GM23338 (cell line): ENCODE data around the gene FRY. TPM values are rescaled to one million over a fixed set of nuclear protein-coding genes. Genes with fewer than 3 reads are reported as not detected.

Experiments used
- ATAC-seq: fragments of 200-7000 bp; cut with Tn5 transposase; 3 replicates; pipeline ENCODE4 v1.9.1; 2020
- DNase-seq: peaks from one replicate; pipeline ENCODE4 v3.0.0-alpha.2; 2015; ENCODE audit warnings: low spot score
- H2AFZ ChIP-seq: fragments of 200-600 bp; sonication (generic); 2 replicates; pipeline ENCODE4 v1.8.0; 2016; ENCODE audit warnings: antibody characterized with exemption, mild to moderate bottlenecking, moderate library complexity
- H3F3A ChIP-seq: fragments of 200-600 bp; sonication (generic); replicated peaks from 2 replicates; pipeline ENCODE4 v1.8.0; 2017; ENCODE audit warnings: antibody characterized with exemption, mixed run types, low read depth
- H3K27ac ChIP-seq: fragments of 200-600 bp; sonication (generic); 2 replicates; pipeline ENCODE4 v1.6.1; 2016; ENCODE audit warnings: low read depth
- H3K27me3 ChIP-seq: fragments of 200-600 bp; sonication (generic); 2 replicates; pipeline ENCODE4 v1.8.0; 2016; ENCODE audit warnings: mild to moderate bottlenecking, mixed run types, moderate library complexity; ENCODE audit not compliant: insufficient read depth
- H3K36me3 ChIP-seq: fragments of 200-600 bp; sonication (generic); 2 replicates; pipeline ENCODE4 v1.8.0; 2016; ENCODE audit warnings: mild to moderate bottlenecking; ENCODE audit not compliant: insufficient read depth
- H3K4me1 ChIP-seq: fragments of 200-600 bp; sonication (generic); 2 replicates; pipeline ENCODE4 v1.8.0; 2016; ENCODE audit warnings: mild to moderate bottlenecking, moderate library complexity; ENCODE audit not compliant: insufficient read depth
- H3K4me2 ChIP-seq: fragments of 200-600 bp; sonication (generic); 2 replicates; pipeline ENCODE4 v1.7.1; 2017; ENCODE audit warnings: mixed run types
- H3K4me3 ChIP-seq: fragments of 200-600 bp; sonication (generic); 2 replicates; pipeline ENCODE4 v1.6.1; 2016; ENCODE audit warnings: mixed run types
- H3K79me2 ChIP-seq: fragments of 200-600 bp; sonication (generic); replicated peaks from 2 replicates; pipeline ENCODE4 v1.8.0; 2017; ENCODE audit warnings: mild to moderate bottlenecking; ENCODE audit not compliant: insufficient read depth
- H3K9me2 ChIP-seq: fragments of 200-600 bp; sonication (generic); 2 replicates; pipeline ENCODE4 v1.8.0; 2017; ENCODE audit not compliant: insufficient read depth
- H4K20me1 ChIP-seq: fragments of 200-600 bp; sonication (generic); replicated peaks from 2 replicates; pipeline ENCODE4 v1.8.0; 2017; ENCODE audit warnings: mild to moderate bottlenecking; ENCODE audit not compliant: insufficient read depth
- H3K27ac Mint-ChIP-seq: 2 replicates; pipeline ENCODE4 v1.8.0; 2020; ENCODE audit warnings: inconsistent platforms, mild to moderate bottlenecking, moderate library complexity, mixed read lengths
- H3K27me3 Mint-ChIP-seq: 3 replicates; pipeline ENCODE4 v1.8.0; 2022; ENCODE audit warnings: low read depth, mild to moderate bottlenecking, moderate library complexity, mixed read lengths, inconsistent platforms; ENCODE audit not compliant: insufficient read depth, poor library complexity
- H3K36me3 Mint-ChIP-seq: 3 replicates; pipeline ENCODE4 v1.8.0; 2021; ENCODE audit warnings: low read depth, mild to moderate bottlenecking, inconsistent platforms, moderate library complexity, mixed read lengths
- H3K4me1 Mint-ChIP-seq: 3 replicates; pipeline ENCODE4 v1.8.0; 2020; ENCODE audit warnings: mild to moderate bottlenecking, inconsistent platforms, mixed read lengths
- H3K4me3 Mint-ChIP-seq: 3 replicates; pipeline ENCODE4 v1.8.0; 2021; ENCODE audit warnings: moderate library complexity, mild to moderate bottlenecking, inconsistent platforms, mixed read lengths
- H3K9me3 Mint-ChIP-seq: 3 replicates; pipeline ENCODE4 v1.8.0; 2020; ENCODE audit warnings: moderate library complexity, mild to moderate bottlenecking, inconsistent platforms, mixed read lengths
- CREB1 ChIP-seq: fragments of 250-450 bp; sonication (Bioruptor Pico); IDR thresholded peaks from 2 replicates; pipeline ENCODE4 v1.5.0; 2020; ENCODE audit warnings: low read depth, mild to moderate bottlenecking, moderate library complexity
- CTCF ChIP-seq, 2 experiments: fragments of 200-600 bp in 1 of 2; sonication (generic) in 1 of 2; conservative IDR thresholded peaks; 2 replicates each; pipeline versions ENCODE4 v1.5.1 to v1.6.1; 2016 to 2017; ENCODE audit warnings: antibody characterized with exemption in 2 of 2, low read depth in 2 of 2, mild to moderate bottlenecking in 2 of 2, moderate library complexity in 1 of 2
- ETS1 ChIP-seq: IDR thresholded peaks from 2 replicates; pipeline ENCODE4 v1.6.1; 2016; ENCODE audit warnings: antibody characterized with exemption
- EZH2 ChIP-seq: fragments of 200-600 bp; sonication (generic); IDR thresholded peaks from one replicate; pipeline ENCODE4 v1.8.0; 2017; ENCODE audit warnings: antibody characterized with exemption, mild to moderate bottlenecking, low read depth; ENCODE audit not compliant: unreplicated experiment
- EZH2phosphoT487 ChIP-seq: fragments of 200-600 bp; sonication (generic); IDR thresholded peaks from one replicate; pipeline ENCODE4 v1.8.1; 2018; ENCODE audit warnings: antibody characterized with exemption; ENCODE audit not compliant: unreplicated experiment
- JUNB ChIP-seq: IDR thresholded peaks from one replicate; pipeline ENCODE4 v1.6.1; 2016; ENCODE audit warnings: antibody characterized with exemption; ENCODE audit not compliant: unreplicated experiment
- POLR2AphosphoS5 ChIP-seq: IDR thresholded peaks from 2 replicates; pipeline ENCODE4 v1.6.1; 2016; ENCODE audit warnings: antibody characterized with exemption, low read depth
- STAT1 ChIP-seq: IDR thresholded peaks from one replicate; pipeline ENCODE4 v1.6.1; 2016; ENCODE audit warnings: antibody characterized with exemption; ENCODE audit not compliant: unreplicated experiment
- ZNF114 ChIP-seq: fragments of 250-450 bp; sonication (Bioruptor Pico); IDR thresholded peaks from 2 replicates; pipeline ENCODE4 v1.5.0; 2020; ENCODE audit warnings: mild to moderate bottlenecking, moderate library complexity
- polyA plus RNA-seq: library from polyadenylated mRNA; unstranded; fragments of >200 nt; fragmentation: Nextera tagmentation; extraction: Ambion mirVana; gene quantifications from 2 replicates; pipeline ENCODE4 v1.2.1, GENCODE V29; 2016
- total RNA-seq: library from RNA; depleted of rRNA; stranded (reverse); fragments of >200 nt; shearing (Covaris generic); gene quantifications from 2 replicates; pipeline ENCODE4 v1.2.3, GENCODE V29; 2014
- TF ChIP-seq, protein P1 (sequence below): fragments of 250-450 bp; sonication (Bioruptor Pico); IDR thresholded peaks from 2 replicates; pipeline ENCODE4 v1.5.0; 2020; ENCODE audit warnings: mild to moderate bottlenecking, moderate library complexity
- TF ChIP-seq, protein P2 (sequence below): IDR thresholded peaks from one replicate; pipeline ENCODE4 v1.6.1; 2018; ENCODE audit warnings: antibody characterized with exemption; ENCODE audit not compliant: unreplicated experiment

Gene FRY
- total and polyA plus RNA-seq, 2 experiments from 2014 or later = 2.4 to 10.1 TPM

DNA sequence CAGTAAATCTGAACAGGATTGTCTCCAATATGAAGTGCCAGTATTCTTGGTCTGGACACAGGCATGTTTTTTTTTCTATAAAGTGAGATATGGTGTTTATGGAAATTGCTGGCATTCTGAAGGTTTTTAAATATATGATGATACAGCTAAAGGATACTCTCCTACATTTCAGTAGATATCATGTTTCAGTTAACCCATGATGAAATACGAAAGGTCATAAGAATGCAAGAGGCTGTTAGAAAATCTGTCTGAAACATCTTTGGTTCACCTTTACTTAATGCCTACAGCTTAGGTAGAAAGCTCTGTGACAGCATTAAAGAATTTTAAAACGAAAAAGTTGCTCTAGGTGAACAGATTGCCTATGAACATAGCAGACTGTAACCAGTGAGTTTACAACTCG lies 9.1 kb downstream of the FRY start:
- no peaks in the 10 kb centered on the region for H3K36me3 Mint-ChIP-seq
- H3K27me3 Mint-ChIP-seq = no peaks in the 10 kb centered on the region

More for the DNA sequence above, 9.1 kb downstream of the FRY start:
- no peaks in the 10 kb centered on the region for H3K27me3 ChIP-seq
- Mint-ChIP-seq H3K9me3 (no peaks in the 10 kb centered on the region), H3K27ac (no peak overlapping the region), H3K4me1 (peaks cover 15% of the 10 kb centered on the region), H3K4me3 (no peak overlapping the region)
- no peaks in the 10 kb centered on the region for H3K36me3 ChIP-seq
- H3K9me2 ChIP-seq = peaks cover 1% of the 10 kb centered on the region; the same call in 1 of the 2 replicates
- H3K4me3 ChIP-seq = no peak overlapping the region
- no peaks in the 10 kb centered on the region for H3F3A ChIP-seq
- H3K4me2 ChIP-seq = no peak overlapping the region
- TF ChIP-seq JUNB (no peak), ZNF114 (no peak), POLR2AphosphoS5 (no peak), STAT1 (no peak), EZH2phosphoT487 (no peak), ETS1 (no peak), EZH2 (no peak), CREB1 (no peak), CTCF (conservative IDR thresholded peaks at IDR 0.05; ENCODE audit: low read depth in 2 of 2) (no peak)
- TF ChIP-seq, protein P1, sequence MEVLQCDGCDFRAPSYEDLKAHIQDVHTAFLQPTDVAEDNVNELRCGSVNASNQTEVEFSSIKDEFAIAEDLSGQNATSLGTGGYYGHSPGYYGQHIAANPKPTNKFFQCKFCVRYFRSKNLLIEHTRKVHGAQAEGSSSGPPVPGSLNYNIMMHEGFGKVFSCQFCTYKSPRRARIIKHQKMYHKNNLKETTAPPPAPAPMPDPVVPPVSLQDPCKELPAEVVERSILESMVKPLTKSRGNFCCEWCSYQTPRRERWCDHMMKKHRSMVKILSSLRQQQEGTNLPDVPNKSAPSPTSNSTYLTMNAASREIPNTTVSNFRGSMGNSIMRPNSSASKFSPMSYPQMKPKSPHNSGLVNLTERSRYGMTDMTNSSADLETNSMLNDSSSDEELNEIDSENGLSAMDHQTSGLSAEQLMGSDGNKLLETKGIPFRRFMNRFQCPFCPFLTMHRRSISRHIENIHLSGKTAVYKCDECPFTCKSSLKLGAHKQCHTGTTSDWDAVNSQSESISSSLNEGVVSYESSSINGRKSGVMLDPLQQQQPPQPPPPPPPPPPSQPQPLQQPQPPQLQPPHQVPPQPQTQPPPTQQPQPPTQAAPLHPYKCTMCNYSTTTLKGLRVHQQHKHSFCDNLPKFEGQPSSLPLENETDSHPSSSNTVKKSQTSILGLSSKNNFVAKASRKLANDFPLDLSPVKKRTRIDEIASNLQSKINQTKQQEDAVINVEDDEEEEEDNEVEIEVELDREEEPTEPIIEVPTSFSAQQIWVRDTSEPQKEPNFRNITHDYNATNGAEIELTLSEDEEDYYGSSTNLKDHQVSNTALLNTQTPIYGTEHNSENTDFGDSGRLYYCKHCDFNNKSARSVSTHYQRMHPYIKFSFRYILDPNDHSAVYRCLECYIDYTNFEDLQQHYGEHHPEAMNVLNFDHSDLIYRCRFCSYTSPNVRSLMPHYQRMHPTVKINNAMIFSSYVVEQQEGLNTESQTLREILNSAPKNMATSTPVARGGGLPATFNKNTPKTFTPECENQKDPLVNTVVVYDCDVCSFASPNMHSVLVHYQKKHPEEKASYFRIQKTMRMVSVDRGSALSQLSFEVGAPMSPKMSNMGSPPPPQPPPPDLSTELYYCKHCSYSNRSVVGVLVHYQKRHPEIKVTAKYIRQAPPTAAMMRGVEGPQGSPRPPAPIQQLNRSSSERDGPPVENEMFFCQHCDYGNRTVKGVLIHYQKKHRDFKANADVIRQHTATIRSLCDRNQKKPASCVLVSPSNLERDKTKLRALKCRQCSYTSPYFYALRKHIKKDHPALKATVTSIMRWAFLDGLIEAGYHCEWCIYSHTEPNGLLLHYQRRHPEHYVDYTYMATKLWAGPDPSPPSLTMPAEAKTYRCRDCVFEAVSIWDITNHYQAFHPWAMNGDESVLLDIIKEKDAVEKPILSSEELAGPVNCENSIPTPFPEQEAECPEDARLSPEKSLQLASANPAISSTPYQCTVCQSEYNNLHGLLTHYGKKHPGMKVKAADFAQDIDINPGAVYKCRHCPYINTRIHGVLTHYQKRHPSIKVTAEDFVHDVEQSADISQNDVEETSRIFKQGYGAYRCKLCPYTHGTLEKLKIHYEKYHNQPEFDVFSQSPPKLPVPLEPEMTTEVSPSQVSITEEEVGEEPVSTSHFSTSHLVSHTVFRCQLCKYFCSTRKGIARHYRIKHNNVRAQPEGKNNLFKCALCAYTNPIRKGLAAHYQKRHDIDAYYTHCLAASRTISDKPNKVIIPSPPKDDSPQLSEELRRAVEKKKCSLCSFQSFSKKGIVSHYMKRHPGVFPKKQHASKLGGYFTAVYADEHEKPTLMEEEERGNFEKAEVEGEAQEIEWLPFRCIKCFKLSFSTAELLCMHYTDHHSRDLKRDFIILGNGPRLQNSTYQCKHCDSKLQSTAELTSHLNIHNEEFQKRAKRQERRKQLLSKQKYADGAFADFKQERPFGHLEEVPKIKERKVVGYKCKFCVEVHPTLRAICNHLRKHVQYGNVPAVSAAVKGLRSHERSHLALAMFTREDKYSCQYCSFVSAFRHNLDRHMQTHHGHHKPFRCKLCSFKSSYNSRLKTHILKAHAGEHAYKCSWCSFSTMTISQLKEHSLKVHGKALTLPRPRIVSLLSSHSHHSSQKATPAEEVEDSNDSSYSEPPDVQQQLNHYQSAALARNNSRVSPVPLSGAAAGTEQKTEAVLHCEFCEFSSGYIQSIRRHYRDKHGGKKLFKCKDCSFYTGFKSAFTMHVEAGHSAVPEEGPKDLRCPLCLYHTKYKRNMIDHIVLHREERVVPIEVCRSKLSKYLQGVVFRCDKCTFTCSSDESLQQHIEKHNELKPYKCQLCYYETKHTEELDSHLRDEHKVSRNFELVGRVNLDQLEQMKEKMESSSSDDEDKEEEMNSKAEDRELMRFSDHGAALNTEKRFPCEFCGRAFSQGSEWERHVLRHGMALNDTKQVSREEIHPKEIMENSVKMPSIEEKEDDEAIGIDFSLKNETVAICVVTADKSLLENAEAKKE (CRISPR knock-in tag) = no peak
- TF ChIP-seq, protein P2, sequence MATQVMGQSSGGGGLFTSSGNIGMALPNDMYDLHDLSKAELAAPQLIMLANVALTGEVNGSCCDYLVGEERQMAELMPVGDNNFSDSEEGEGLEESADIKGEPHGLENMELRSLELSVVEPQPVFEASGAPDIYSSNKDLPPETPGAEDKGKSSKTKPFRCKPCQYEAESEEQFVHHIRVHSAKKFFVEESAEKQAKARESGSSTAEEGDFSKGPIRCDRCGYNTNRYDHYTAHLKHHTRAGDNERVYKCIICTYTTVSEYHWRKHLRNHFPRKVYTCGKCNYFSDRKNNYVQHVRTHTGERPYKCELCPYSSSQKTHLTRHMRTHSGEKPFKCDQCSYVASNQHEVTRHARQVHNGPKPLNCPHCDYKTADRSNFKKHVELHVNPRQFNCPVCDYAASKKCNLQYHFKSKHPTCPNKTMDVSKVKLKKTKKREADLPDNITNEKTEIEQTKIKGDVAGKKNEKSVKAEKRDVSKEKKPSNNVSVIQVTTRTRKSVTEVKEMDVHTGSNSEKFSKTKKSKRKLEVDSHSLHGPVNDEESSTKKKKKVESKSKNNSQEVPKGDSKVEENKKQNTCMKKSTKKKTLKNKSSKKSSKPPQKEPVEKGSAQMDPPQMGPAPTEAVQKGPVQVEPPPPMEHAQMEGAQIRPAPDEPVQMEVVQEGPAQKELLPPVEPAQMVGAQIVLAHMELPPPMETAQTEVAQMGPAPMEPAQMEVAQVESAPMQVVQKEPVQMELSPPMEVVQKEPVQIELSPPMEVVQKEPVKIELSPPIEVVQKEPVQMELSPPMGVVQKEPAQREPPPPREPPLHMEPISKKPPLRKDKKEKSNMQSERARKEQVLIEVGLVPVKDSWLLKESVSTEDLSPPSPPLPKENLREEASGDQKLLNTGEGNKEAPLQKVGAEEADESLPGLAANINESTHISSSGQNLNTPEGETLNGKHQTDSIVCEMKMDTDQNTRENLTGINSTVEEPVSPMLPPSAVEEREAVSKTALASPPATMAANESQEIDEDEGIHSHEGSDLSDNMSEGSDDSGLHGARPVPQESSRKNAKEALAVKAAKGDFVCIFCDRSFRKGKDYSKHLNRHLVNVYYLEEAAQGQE = no peak
- H2AFZ ChIP-seq = no peak overlapping the region
- H3K27ac ChIP-seq = no peak overlapping the region
- no peaks in the 10 kb centered on the region for H3K79me2 ChIP-seq
- no peak for DNase-seq
- H4K20me1 ChIP-seq = no peaks in the 10 kb centered on the region
- H3K4me1 ChIP-seq = peaks cover 10% of the 10 kb centered on the region
- ATAC-seq = no peak
